ENCODE data around the gene UCP2. TPM values are rescaled to one million over a fixed set of nuclear protein-coding genes. Genes with fewer than 3 reads are reported as not detected.

UCP2 gene, protein sequence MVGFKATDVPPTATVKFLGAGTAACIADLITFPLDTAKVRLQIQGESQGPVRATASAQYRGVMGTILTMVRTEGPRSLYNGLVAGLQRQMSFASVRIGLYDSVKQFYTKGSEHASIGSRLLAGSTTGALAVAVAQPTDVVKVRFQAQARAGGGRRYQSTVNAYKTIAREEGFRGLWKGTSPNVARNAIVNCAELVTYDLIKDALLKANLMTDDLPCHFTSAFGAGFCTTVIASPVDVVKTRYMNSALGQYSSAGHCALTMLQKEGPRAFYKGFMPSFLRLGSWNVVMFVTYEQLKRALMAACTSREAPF
- 0.53 and 2.2 TPM in 2 replicates for total RNA-seq

DNA sequence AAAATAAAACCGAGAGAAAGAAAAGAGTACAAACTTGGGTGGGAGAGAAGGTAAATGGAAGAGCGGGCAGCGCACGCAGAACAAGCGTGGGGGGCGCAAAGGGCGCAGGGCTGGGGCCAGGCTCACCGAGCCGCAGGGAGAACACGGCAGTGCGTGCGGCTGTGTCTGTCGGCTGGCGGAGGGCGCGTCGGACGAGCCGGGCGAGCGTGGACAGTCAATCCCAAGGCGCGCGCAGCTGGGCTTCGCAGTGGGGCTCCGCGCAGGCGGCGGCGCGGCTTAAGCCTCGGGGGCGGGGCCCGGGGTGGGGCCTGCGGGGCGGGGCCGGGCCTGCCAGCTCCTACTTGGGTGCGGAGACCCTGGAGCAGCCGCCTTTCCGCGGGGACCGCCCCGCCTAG is at the start of gene UCP2:
Gene UCP2 (minus strand): TSS at position 249 of the 395 bp plus-strand sequence. CDS start 4,465 bp downstream, outside the sequence.

DNA sequence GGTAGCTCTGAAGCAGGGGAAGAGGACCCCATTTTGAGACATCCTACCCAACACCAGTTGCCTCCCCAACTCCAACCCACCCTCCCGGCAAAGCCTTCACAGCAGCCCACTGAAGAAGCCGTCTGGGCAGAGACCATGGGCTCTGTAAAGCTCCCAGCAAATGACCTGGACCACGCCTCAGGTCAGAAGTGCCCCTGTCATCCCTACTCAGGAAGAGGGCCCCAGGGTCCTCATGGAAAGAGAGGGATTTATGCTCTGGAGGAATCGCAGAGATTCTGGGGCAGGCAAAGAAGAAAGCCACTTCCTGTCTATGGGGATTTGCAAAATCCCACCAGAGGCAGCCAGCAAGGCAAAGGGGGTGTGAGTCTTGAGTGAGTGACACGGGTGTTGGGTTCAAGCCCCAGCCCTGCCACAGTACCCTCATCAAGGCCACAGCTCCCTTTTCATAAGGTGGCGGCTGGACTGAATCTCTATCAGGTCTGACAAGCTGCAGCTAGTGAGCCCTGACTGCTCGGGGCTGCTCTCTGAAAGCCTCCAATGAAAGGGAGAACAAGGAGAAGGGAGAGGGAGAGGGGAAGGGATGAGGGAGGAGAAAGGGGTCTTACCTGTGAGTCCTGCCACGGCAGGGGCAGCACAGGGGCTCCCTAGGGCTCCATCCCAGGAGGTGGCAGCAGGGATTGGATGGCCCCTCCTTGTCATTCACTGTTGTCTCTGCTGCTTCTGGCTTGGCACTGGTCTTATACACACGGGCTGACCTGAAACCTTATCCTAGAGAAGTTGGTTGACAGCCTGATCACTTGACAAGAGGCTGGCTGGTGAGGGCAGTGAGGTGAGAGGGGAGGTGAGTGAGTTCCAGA is 26.0 kb upstream of the UCP2 start, which contains the start of gene UCP3:
Gene UCP3 (minus strand): TSS at position 713 of the 857 bp plus-strand sequence. CDS start 2,043 bp downstream, outside the sequence.

DNA sequence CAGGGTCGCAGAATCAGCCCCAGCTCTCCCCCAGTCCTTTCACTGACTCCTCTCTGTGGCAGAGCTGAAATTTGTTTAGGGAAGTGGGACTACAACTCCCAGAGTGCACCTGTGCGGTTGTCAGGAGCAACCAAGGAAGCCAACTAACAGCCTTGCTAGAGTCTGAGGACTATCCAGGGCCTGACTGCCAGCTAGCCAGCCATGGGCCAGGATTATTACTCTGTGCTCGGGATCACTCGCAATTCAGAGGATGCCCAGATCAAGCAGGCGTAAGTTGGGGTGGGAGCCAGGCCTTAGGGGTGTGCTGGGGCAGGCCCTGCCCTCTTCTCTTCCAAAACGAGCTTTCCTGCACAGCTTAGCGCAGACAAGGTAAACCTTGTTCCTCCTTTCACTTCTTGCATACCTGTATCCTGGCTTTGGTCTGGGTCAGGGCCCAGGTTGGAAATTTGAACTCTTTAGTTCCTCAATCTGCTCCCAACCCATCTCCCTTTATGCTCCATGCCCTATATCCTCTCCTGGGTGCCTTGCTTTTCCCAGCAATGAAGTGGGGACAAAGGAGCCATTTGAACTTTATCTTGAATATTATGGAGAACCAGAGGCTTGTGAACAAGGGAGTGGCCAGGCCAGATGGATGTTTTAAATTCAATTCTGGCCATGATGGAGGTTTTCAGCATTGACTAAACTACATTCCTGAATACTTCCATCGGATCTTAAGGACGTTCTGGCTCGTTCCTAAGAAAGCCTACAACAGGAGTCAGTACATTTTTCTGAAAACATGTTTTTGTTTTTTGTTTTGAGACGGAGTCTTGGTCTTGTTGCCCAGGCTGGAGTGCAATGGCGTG is 31.6 kb downstream of the UCP2 start, which contains the start of gene DNAJB13:
Gene DNAJB13 (plus strand): TSS at position 158 of the 842 bp plus-strand sequence. CDS start 44 bp downstream, at position 202.

Other genes with a start within 250 kb of the UCP2 start
- gene RAB6A, start 221.8 kb downstream of the UCP2 start, total RNA-seq: 148 and 153 TPM in 2 replicates
- 31.8 and 31.9 TPM in 2 replicates for gene MRPL48, start 195.0 kb downstream of the UCP2 start, total RNA-seq
- gene COA4, start 106.0 kb downstream of the UCP2 start, total RNA-seq: 79.5 and 83.9 TPM in 2 replicates
- gene PAAF1, start 105.8 kb downstream of the UCP2 start, total RNA-seq: 8.9 and 9.7 TPM in 2 replicates
- gene DNAJB13, start 31.8 kb downstream of the UCP2 start, total RNA-seq: not detected in 2 replicates
- gene UCP3, start 26.2 kb upstream of the UCP2 start, total RNA-seq: 0.80 and 1.0 TPM in 2 replicates
- gene C2CD3, start 188.2 kb upstream of the UCP2 start, total RNA-seq: 25.4 and 27.9 TPM in 2 replicates
- gene PPME1, start 188.4 kb upstream of the UCP2 start, total RNA-seq: 19.0 and 28.2 TPM in 2 replicates

All from thoracic aorta endothelial cell (primary cell).